PC-9 (cell line): Measurements from ENCODE around the gene POMZP3. TPM values are rescaled to one million over a fixed set of nuclear protein-coding genes. Genes with fewer than 3 reads are reported as not detected.
"Not testable (repeated sequence)": the region's sequence is repeated elsewhere in the genome, so short reads cannot be mapped to it uniquely, and the experiment has no call there.

ENCODE experiments used
- BruUV-seq: library from RNA; stranded (reverse); fragments of 400-500 nt; replicated peaks from 2 replicates; lab custom pipeline; 2021; lab: Mats Ljungman, UMichigan
- CTCF ChIA-PET: fragments of 300-600 bp; sonication (Branson Sonifier 250); formaldehyde crosslinking; loops from one replicate; lab custom pipeline; 2022; ENCODE audit warnings: antibody characterized with exemption; lab: Charles Lee
- POLR2A ChIA-PET: fragments of 300-600 bp; sonication (Branson Sonifier 250); formaldehyde crosslinking; loops from one replicate; lab custom pipeline; 2022; ENCODE audit warnings: antibody characterized with exemption; ENCODE audit not compliant: unreplicated experiment; lab: Charles Lee
- DNase-seq, 2 experiments: peaks; one replicate each; pipeline versions ENCODE4 v3.0.0 to v3.0.0-alpha.2; 2015 to 2022; ENCODE audit warnings: mixed read lengths in 1 of 2
- H2AFZ ChIP-seq: fragments of 200-600 bp; sonication (generic); 2 replicates; pipeline ENCODE4 v1.8.1; 2017; ENCODE audit warnings: antibody characterized with exemption
- H3F3A ChIP-seq: fragments of 200-600 bp; sonication (generic); 2 replicates; pipeline ENCODE4 v1.8.1; 2017; ENCODE audit warnings: antibody characterized with exemption, mild to moderate bottlenecking, low read depth; ENCODE audit not compliant: insufficient read depth
- H3K27ac ChIP-seq: fragments of 200-600 bp; sonication (generic); 2 replicates; pipeline ENCODE4 v1.6.1; 2016; ENCODE audit warnings: mixed run types
- H3K27me3 ChIP-seq: fragments of 200-600 bp; sonication (generic); 2 replicates; pipeline ENCODE4 v1.6.1; 2016; ENCODE audit warnings: low read depth, mixed run types; ENCODE audit not compliant: insufficient read depth
- H3K36me3 ChIP-seq: fragments of 200-600 bp; sonication (generic); 2 replicates; pipeline ENCODE4 v1.6.1; 2016; ENCODE audit warnings: low read depth, mixed run types
- H3K4me1 ChIP-seq: fragments of 200-600 bp; sonication (generic); replicated peaks from 2 replicates; pipeline ENCODE4 v1.6.1; 2016; ENCODE audit warnings: mixed run types; ENCODE audit not compliant: insufficient read depth
- H3K4me2 ChIP-seq: fragments of 200-600 bp; sonication (generic); 2 replicates; pipeline ENCODE4 v1.6.1; 2017; ENCODE audit warnings: mixed run types
- H3K4me3 ChIP-seq: fragments of 200-600 bp; sonication (generic); 2 replicates; pipeline ENCODE4 v1.6.1; 2016; ENCODE audit warnings: mixed run types
- H3K79me2 ChIP-seq: fragments of 200-600 bp; sonication (generic); 2 replicates; pipeline ENCODE4 v1.6.1; 2017; ENCODE audit warnings: low read depth, mixed run types
- H3K9me2 ChIP-seq: fragments of 200-600 bp; sonication (generic); 2 replicates; pipeline ENCODE4 v1.8.1; 2017; ENCODE audit warnings: mild to moderate bottlenecking; ENCODE audit not compliant: insufficient read depth
- H3K9me3 ChIP-seq: fragments of 200-600 bp; sonication (generic); 2 replicates; pipeline ENCODE4 v1.8.1; 2016; ENCODE audit warnings: low read depth; ENCODE audit not compliant: insufficient read depth
- H4K20me1 ChIP-seq: fragments of 200-600 bp; sonication (generic); 2 replicates; pipeline ENCODE4 v1.8.1; 2017; ENCODE audit not compliant: insufficient read depth
- CTCF ChIP-seq: fragments of 200-600 bp; sonication (generic); conservative IDR thresholded peaks from 2 replicates; pipeline ENCODE4 v1.6.1; 2017; ENCODE audit warnings: mixed run types, antibody characterized with exemption, mild to moderate bottlenecking, moderate library complexity
- intact Hi-C: fragments of 100-400 bp; cut with micrococcal nuclease; formaldehyde crosslinking; loops from one replicate; pipeline ENCODE4 v1.10.0; 2022; ENCODE audit not compliant: unreplicated experiment
- total RNA-seq: library from RNA; stranded (reverse); gene quantifications from 2 replicates; pipeline ENCODE4 v1.2.3, GENCODE V29; 2021

The POMZP3 gene
- total RNA-seq, 1 experiment from 2014 or later = 12.0 TPM

GRCh38 chr7:76637061-76637691, 10.1 kb upstream of the POMZP3 start:
- H4K20me1 ChIP-seq, H3K4me2 ChIP-seq, H3K4me1 ChIP-seq, intact Hi-C loops, BruUV-seq, H3K79me2 ChIP-seq, H2AFZ ChIP-seq, CTCF ChIA-PET, H3K9me3 ChIP-seq, H3K27me3 ChIP-seq, H3K9me2 ChIP-seq, H3F3A ChIP-seq, DNase-seq, H3K36me3 ChIP-seq, H3K27ac ChIP-seq, H3K4me3 ChIP-seq, POLR2A ChIA-PET: not testable (repeated sequence)
- TF ChIP-seq CTCF = peak; percentile 62; the same call in 1 of the 2 replicates

- H4K20me1 ChIP-seq, H3K9me2 ChIP-seq, H3K9me3 ChIP-seq, H3F3A ChIP-seq, CTCF ChIA-PET, H3K4me1 ChIP-seq, H3K79me2 ChIP-seq, H3K36me3 ChIP-seq, BruUV-seq, H3K27me3 ChIP-seq, intact Hi-C loops, H2AFZ ChIP-seq, POLR2A ChIA-PET, DNase-seq: not testable (repeated sequence)
- Histone ChIP-seq H3K4me2 (peak overlapping the region; percentile 84), H3K4me3 (peak overlapping the region; percentile 80), H3K27ac (peak overlapping the region; percentile 77; the same call in 1 of the 2 replicates)
These were observed 498 bp downstream of the POMZP3 start for GRCh38 chr7:76626581-76626980.

GRCh38 chr7:76619439-76620190, 7.5 kb downstream of the POMZP3 start:
- H3F3A ChIP-seq, H4K20me1 ChIP-seq, H3K4me1 ChIP-seq, POLR2A ChIA-PET, H3K79me2 ChIP-seq, H2AFZ ChIP-seq, H3K4me3 ChIP-seq, H3K9me3 ChIP-seq, H3K27me3 ChIP-seq, H3K9me2 ChIP-seq, H3K36me3 ChIP-seq: not testable (repeated sequence)
- Histone ChIP-seq H3K4me2 (peak overlapping the region; percentile 31; the same call in 1 of the 2 replicates), H3K27ac (peak overlapping the region; percentile 65)
- CTCF ChIA-PET = interaction anchor here (0.6 to 0.7 kb wide), 2 partner anchors 118 to 374 kb away, joined by 6 to 10 read pairs; no protein-coding TSS in a partner anchor
- BruUV-seq = TSS peak; percentile 42
- intact Hi-C loops = loop anchor here (5.0 kb wide), 1 partner anchor 102 kb away; no protein-coding TSS in a partner anchor
- peak in 1 of 2 experiments; percentile 31 for DNase-seq

GRCh38 chr7:76613783-76614182, 13.3 kb downstream of the POMZP3 start:
- H3K4me1 ChIP-seq, H3K36me3 ChIP-seq, H3F3A ChIP-seq, H3K4me2 ChIP-seq, POLR2A ChIA-PET, H3K4me3 ChIP-seq, H3K9me3 ChIP-seq, H3K27me3 ChIP-seq, intact Hi-C loops, H4K20me1 ChIP-seq, BruUV-seq, H3K9me2 ChIP-seq, H3K79me2 ChIP-seq, CTCF ChIA-PET, H2AFZ ChIP-seq: not testable (repeated sequence)
- DNase-seq = peak; percentile 76 to 83
- peak; percentile 73 for TF ChIP-seq CTCF
- peak overlapping the region; percentile 83 for H3K27ac ChIP-seq

- H3K79me2 ChIP-seq, CTCF ChIA-PET, H3K4me1 ChIP-seq, H3K27me3 ChIP-seq, H4K20me1 ChIP-seq, H3K4me2 ChIP-seq, H3K27ac ChIP-seq, H2AFZ ChIP-seq, BruUV-seq, H3K9me2 ChIP-seq, intact Hi-C loops, DNase-seq, H3K9me3 ChIP-seq, H3K4me3 ChIP-seq, H3F3A ChIP-seq, H3K36me3 ChIP-seq, POLR2A ChIA-PET: not testable (repeated sequence)
These were observed 14.8 kb downstream of the POMZP3 start for GRCh38 chr7:76612232-76612631.

GRCh38 chr7:76609864-76610263, 17.2 kb downstream of the POMZP3 start:
- H3K36me3 ChIP-seq, H2AFZ ChIP-seq, H3K4me3 ChIP-seq, H3K27ac ChIP-seq, H3K4me1 ChIP-seq, CTCF ChIA-PET, H3K9me3 ChIP-seq, POLR2A ChIA-PET, H3F3A ChIP-seq, H3K9me2 ChIP-seq, intact Hi-C loops, H4K20me1 ChIP-seq, DNase-seq, H3K27me3 ChIP-seq, BruUV-seq, H3K4me2 ChIP-seq: not testable (repeated sequence)
- peaks cover 12% of the 10 kb centered on the region for H3K79me2 ChIP-seq
